Raji (cell line): Measurements from ENCODE around the gene TSPAN2.

ENCODE experiments used
- POLR2A ChIP-seq: IDR thresholded peaks from 2 replicates; pipeline ENCODE4 v1.6.1; 2011; ENCODE audit warnings: low read depth, low read length, control low read depth; ENCODE audit not compliant: insufficient read depth

TSPAN2 gene

GRCh38 chr1:115036814-115037507 is 52.3 kb downstream of the TSPAN2 start:
- TF ChIP-seq POLR2A: no peak

GRCh38 chr1:115035652-115036051 is 53.7 kb downstream of the TSPAN2 start:
- no peak for TF ChIP-seq POLR2A

- TF ChIP-seq POLR2A: no peak
Observed at GRCh38 chr1:115031595-115031994, 57.7 kb downstream of the TSPAN2 start.

- no peak for TF ChIP-seq POLR2A
Observed at GRCh38 chr1:115029526-115029925, 59.8 kb downstream of the TSPAN2 start, which contains the start of gene TSHB. TSHB (plus strand) TSS chr1:115029826; CDS start chr1:115033363, 3,537 bp downstream.

GRCh38 chr1:115023593-115023992 is 65.7 kb downstream of the TSPAN2 start:
- TF ChIP-seq POLR2A: no peak

- no peak for TF ChIP-seq POLR2A
Observed at GRCh38 chr1:115021145-115021544, 68.2 kb downstream of the TSPAN2 start.

GRCh38 chr1:115013792-115014191 is 75.5 kb downstream of the TSPAN2 start:
- TF ChIP-seq POLR2A: no peak

GRCh38 chr1:115012434-115012833 is 76.9 kb downstream of the TSPAN2 start:
- no peak for TF ChIP-seq POLR2A

- no peak for TF ChIP-seq POLR2A
Observed at GRCh38 chr1:115012006-115012405, 77.3 kb downstream of the TSPAN2 start.

- TF ChIP-seq POLR2A: no peak
Observed at GRCh38 chr1:115006191-115006590, 83.1 kb downstream of the TSPAN2 start.
